Stimulated activated CD4-positive, alpha-beta T cell treated with anti-CD3 and anti-CD28 coated beads, Interleukin-15, amount 100 ng/mL, for 24 hours (primary cell): ENCODE data around the gene APCDD1L.
"Not testable (repeated sequence)": the region's sequence is repeated elsewhere in the genome, so short reads cannot be mapped to it uniquely, and the experiment has no call there.

Source experiments
- DNase-seq: peaks from one replicate; pipeline ENCODE4 v3.0.0-alpha.2; 2020

APCDD1L gene

GRCh38 chr20:58436868-58437645 lies 78.1 kb downstream of the APCDD1L start:
- DNase-seq: no peak

- DNase-seq: no peak
Measured at GRCh38 chr20:58435237-58435636, 80.0 kb downstream of the APCDD1L start.

DNA sequence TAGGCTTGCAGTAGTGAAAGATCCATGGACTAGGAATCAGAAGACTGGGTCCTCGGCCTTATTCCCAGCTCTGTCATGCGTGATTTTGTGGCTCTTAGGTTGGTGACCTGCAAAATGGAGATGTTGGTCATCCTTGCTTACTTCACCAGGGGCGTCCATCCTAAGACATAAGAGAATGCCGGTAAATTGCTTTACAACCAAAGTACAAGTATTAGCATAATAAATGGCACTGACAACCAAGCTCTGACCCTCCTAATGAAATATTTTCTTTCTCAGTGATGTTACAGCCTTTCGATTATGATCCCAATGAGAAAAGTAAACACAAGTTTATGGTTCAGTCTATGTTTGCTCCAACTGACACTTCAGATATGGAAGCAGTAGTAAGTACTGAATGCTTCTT lies 80.9 kb downstream of the APCDD1L start:
- no peak for DNase-seq

- DNase-seq: no peak
Measured at GRCh38 chr20:58433759-58434158, 81.4 kb downstream of the APCDD1L start.

DNA sequence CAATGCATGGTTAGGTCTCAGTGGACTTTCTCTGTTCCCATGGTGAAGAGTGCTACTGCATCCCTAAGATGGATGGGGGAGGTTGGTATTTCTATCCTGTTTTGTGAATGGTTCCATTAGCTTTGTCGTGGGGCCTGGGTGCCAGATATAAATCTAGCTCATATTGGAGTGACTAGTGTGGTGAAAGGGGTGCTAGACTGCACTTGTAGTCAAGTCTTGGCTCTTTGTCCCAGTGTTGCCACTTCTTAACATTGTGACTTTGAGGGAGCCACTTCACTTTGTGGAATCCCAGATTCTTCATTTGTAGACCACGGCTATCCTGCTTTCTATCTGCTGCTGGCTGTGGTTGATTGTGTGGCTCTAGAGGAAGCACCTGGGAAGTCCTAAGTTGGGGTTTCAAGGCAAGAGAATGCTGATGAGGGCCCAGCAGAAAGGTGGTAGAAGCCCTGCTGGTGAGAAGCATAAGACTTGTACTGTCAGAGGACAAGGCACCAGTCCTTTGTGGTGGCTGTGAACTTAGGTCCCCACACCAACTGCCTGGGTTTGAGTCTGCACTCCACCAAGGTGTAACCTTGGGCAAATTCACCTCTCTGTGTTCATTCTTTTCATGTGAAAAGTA lies 82.1 kb downstream of the APCDD1L start:
- no peak for DNase-seq

DNA sequence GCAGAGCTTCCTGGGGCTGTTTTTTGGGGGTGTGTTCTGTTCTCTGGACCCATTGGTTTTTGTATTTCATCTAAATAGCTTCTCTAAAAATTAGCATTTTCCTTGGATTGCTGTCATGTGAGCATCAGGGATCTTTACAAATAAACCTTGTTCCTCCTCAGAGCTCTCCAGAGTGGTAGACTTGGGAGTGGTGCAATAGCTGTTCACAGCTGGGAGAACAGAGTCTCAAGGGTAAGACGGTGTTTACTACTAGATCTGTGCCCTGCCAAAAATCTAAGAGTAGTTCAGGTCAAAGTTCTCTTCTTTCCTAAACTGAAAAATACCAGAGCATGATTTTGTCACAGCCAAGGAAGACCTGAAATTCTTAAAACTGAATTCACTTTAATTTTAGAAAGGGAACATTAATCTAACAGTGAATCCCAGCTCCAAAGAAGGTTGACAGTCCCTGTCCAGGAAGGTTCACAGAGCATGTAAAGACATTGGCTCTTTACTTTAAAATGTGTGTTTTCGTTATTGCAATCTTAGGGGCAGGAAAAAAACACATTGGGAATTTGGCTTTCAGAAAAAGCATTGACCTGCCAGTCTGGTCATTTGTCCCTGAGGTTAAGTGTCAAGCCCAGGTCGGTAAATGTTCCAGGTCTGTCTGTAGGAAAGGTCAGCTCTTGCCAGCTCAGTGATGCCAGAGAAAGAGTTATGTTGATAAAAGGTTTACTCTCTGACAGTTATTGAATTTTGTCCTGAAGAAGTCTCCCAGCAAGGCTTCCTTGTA lies 82.8 kb downstream of the APCDD1L start:
- DNase-seq: no peak

- no peak for DNase-seq
Measured at GRCh38 chr20:58431134-58431533, 84.1 kb downstream of the APCDD1L start.

GRCh38 chr20:58429303-58429702 lies 85.9 kb downstream of the APCDD1L start:
- DNase-seq: no peak

GRCh38 chr20:58428364-58428763 lies 86.8 kb downstream of the APCDD1L start:
- DNase-seq: no peak

- DNase-seq: not testable (repeated sequence)
Measured at GRCh38 chr20:58427571-58427970, 87.6 kb downstream of the APCDD1L start.

GRCh38 chr20:58424218-58424969 lies 90.8 kb downstream of the APCDD1L start:
- DNase-seq: no peak

DNA sequence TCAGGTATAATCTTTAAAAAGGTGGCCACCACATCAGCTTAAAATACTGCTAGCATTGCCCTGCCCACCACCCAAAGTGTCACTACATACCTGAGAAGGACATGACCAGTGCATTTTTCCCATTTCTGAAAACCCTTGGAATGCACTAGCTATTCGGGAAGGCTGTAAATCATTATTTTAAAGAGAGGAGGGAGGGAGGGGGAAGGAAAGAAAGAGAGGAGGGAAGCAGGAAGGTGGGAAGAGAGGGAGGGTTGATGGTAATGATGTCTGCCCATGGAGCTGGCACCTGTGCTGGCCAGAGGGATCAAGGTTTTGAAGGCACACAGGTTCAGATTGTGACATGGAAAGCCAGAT lies 93.7 kb downstream of the APCDD1L start:
- DNase-seq: no peak

- DNase-seq: no peak
Measured at GRCh38 chr20:58420798-58421496, 94.3 kb downstream of the APCDD1L start.

GRCh38 chr20:58418949-58419748 lies 96.0 kb downstream of the APCDD1L start:
- DNase-seq: no peak

DNA sequence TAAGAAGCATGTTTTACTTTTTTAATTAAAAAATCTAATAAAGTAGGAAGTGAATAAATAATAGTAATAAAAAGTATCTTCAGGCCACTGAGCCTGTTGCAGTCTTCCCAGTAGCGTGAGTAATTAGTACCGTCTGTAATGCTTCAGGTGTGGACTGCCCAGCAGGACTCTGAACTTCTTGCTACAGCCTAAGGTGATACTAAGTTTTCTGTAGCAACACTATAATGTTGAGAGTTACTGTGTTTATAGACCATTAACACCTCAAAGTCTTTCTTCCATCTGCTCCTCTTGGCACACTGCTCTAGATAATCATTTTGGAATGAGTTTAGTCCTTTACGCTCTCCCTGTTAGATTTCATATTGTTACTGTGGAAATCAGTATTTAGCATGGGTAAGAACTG lies 97.8 kb downstream of the APCDD1L start:
- no peak for DNase-seq

DNA sequence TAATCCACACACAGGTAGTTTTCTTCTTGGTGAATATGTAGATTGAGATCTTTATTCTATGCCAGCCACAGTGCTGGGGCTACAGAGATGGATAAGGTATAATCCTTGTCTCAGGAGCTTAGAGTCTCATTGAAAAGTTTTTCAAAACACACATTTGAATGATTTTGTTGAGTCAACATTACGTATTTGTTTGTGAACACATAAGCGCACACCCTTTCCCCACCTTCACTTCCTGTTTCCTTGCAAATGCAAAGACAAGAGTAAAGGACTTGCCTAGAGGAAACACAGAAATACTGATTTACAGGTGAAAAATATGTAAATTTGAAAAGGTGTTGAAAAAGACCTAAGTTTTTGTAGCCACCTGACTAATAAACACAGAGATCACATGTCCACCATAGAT lies 98.4 kb downstream of the APCDD1L start:
- no peak for DNase-seq

- no peak for DNase-seq
Measured at GRCh38 chr20:58416057-58416456, 99.1 kb downstream of the APCDD1L start.

DNA sequence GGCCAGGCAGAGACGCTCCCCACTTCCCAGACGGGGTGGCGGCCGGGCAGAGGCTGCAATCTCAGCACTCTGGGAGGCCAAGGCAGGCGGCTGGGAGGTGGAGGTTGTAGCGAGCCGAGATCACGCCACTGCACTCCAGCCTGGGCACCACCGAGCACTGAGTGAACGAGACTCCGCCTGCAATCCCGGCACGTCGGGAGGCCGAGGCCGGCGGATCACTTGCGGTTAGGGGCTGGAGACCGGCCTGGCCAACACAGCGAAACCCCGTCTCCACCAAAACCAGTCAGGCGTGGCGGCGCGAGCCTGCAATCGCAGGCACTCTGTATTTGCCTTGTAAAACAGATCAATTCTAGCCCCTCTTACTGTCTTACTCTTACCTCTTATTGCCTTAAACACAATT lies 100.4 kb downstream of the APCDD1L start:
- DNase-seq: not testable (repeated sequence)

GRCh38 chr20:58414216-58414615 lies 101.0 kb downstream of the APCDD1L start:
- DNase-seq: not testable (repeated sequence)
